D721Med (cell line): ENCODE data around the gene B9D1.

Experiments used
- DNase-seq: peaks from one replicate; pipeline ENCODE4 v3.0.0; 2011; ENCODE audit warnings: low spot score; ENCODE audit not compliant: insufficient read length
- FAIRE-seq: peaks from 2 replicates; lab custom pipeline; 2011; peaks lifted over from hg19 to GRCh38; lab: Jason Lieb, UNC
- CTCF ChIP-seq: IDR thresholded peaks from 2 replicates; pipeline ENCODE4 v1.5.1; 2012; ENCODE audit warnings: mild to moderate bottlenecking, control low read depth; ENCODE audit not compliant: insufficient read depth; ENCODE audit errors: missing control alignments

The B9D1 gene

DNA sequence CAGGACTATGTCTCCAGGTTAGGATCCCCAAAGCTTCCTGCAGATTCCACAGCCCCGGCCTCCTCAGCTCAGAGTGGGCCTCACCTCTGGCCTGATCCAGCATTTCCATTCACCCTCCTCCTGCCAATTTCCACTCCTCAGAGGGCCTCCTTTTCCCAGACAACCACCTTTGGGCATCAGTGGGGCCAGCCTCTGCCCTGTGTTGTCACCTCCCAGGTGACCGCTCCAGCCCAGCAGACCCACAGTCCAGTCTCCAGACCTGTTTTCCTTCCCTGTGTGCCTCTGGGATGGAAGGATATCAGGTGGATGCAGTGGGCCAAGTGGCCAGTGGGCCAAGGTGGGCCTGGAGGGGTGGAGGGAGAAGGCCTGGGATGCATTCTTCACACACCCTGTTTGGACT is 32.7 kb downstream of the B9D1 start:
- DNase-seq (no peak), FAIRE-seq (no peak)
- no peak for TF ChIP-seq CTCF

GRCh38 chr17:19329136-19329535 is 33.4 kb downstream of the B9D1 start:
- FAIRE-seq: no peak
- no peak for DNase-seq
- TF ChIP-seq CTCF: no peak

GRCh38 chr17:19328441-19329061 is 34.0 kb downstream of the B9D1 start:
- DNase-seq (no peak), FAIRE-seq (no peak)
- no peak for TF ChIP-seq CTCF

DNA sequence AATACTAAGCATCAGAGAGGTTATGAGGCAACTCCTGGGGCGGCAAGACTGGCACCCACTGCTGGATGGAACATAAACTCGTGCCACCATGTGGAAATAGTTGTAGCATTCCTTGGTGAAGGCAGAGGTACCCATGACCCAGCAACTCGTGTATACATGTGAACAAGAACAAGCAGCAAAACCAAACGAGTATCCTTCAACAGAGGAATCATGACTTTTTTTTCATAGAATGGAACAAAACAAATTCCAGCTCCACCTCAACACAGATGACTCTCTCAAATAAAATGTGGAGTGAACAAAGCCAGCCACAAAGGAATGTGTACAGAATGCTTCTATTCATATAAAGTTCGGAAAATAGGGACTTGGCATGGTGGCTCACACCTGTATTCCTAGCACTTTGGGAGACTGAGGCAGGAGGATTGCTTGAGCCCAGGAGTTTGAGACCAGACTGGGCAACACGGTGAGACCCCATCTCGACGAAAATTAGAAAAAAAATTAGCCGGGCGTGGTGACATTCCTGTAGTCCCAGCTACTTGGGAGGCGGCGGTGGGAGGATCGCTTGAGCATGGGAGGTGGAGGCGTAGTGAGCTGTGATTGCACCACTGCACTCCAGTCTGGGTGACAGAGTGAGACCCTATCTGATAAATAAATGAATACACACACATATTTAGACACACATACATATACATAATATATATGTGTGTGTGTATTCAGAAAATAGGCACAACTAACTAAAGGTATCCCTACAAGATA is 35.3 kb downstream of the B9D1 start:
- FAIRE-seq (no peak), DNase-seq (no peak)
- TF ChIP-seq CTCF: no peak

DNA sequence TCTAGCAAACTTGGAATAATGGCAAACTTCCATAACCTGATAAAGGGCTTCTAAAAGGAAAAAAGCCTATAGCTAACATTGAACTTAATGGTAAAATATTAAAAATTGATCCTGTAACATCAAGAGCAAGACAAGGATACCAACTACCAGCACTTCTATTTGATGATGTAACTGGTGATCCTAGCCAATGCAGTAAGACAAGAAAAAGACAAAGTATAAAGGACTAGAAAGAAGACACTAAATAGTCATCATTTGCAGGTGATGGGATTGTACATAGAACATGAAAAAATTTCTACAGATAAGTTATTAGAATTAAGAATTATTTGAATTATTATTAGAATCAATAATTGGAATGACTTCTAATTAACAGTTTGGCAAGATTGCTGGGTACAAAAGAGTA is 37.0 kb downstream of the B9D1 start:
- FAIRE-seq: no peak
- TF ChIP-seq CTCF: no peak
- DNase-seq: no peak

GRCh38 chr17:19322861-19323260 is 39.7 kb downstream of the B9D1 start:
- DNase-seq (no peak), FAIRE-seq (no peak)
- TF ChIP-seq CTCF: no peak

DNA sequence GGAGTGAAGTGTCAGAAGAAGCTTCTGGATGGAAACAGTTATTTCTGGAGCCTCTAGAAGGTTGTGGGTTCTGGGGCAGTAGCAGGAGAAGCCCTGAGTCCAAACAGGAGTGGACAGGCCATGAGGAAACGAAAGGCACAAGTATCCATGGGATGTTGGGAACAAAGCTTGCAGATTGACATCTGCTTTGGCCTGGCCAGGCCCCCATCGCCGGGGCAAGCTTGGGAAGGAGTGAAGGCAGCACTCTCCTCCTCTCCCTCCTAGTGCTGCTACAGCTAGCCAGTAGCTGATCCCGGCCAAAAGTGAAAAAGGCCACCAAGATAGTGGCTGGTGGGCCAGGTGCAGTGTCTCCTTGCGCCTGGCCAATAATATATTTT is 40.4 kb downstream of the B9D1 start:
- FAIRE-seq (no peak), DNase-seq (no peak)
- no peak for TF ChIP-seq CTCF
